A204.1 (cell line): ENCODE data around the gene SSR1.

Source experiments
- FAIRE-seq: peaks from 2 replicates; lab custom pipeline; 2012; peaks lifted over from hg19 to GRCh38; lab: Jason Lieb, UNC

SSR1 gene

DNA sequence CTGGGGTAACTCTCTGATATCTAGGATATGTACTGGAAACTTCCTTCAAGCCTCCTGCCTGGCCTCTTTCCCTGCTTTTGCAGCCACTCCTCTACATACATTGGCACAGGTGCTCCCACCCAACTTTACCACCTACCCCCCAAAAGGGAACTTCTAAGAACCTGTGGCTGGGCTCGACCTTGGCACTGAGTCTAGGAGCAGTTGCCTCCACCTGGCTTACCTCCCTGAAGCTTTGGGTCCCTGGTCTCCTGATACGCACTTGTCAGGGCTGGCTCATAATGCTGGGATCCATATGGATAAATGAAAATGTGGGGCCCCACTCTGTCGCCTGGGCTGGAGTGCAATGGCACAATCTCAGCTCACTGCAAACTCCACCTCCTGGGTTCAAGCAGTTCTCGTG lies 56.2 kb downstream of the SSR1 start:
- FAIRE-seq: no peak

DNA sequence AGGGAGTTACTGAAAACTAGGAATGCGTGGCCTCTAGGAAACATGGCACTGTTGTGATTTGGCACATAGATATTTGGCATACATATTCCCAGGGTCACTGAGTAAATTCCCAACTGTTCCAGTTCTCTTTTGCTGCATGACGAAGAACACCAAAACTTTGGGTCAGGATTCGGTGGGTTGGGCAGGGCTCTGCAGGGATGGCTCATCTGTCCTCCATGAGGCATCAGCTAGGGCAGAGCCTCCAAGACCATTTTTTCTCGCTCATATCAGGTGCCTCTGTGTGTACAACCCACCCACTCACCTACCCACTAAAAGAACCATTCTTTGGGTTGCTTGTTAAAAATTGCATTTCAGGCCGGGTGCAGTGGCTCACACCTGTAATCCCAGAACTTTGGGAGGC lies 57.1 kb downstream of the SSR1 start:
- no peak for FAIRE-seq

DNA sequence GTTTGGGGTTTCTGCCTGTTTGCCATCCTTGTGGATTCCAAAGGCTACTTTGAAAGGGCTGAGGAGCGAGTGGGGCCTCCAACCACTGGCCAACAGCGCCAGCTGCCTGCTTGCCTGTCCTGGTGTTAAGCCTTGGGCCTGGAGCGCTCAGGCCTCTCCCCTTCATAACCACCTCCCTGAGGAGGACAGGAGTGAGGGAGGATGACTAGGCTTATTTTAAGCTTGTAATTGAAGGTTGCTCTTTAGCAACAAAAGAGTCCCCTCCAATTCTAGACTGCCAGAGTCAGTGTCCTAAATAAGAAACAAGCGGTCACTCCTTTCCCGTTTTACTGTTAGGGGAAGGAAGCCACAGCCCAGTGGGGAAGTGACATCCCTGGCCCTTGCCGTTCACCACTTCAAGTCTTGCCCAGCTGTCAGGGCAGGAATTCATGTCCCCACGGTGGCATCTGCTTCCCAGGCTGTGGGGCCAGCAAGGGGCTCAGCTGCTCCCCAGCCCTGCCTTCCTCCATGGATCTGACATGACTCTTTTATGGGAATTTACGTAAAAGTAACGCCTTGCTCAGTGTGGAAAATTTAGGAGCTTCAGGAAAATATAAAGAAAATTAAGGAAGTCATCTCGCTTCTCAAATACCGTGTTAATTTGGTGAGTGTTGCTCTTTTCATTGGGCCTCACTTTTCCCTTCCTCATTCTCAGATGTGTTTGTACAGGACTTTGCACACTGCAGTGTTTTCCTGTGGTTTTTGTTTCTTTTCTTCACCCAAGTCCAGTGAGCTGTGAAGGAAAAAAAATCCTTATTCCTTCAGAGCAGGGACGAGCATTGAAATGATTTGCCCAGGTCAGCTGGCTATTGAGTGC lies 57.8 kb downstream of the SSR1 start:
- FAIRE-seq: no peak

DNA sequence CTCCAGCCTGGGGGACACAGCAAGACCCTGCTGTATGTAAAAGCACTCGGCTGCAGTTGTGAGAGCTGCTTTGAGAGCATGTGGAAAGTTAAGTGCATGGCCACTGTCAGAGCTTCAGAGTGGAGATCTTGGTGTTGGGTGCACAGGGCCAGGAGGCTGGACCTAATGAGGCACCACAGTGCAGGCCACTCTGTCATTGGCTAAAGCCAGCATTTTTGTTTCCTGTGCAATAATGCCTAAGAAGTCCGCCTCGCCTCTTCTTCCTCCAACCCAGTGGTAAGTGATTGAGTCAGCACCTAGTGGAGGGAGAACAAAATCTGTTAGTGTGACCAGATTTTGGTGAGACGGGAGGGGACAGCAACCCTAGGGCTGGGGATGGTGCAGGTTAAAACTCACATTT lies 60.6 kb downstream of the SSR1 start:
- no peak for FAIRE-seq

DNA sequence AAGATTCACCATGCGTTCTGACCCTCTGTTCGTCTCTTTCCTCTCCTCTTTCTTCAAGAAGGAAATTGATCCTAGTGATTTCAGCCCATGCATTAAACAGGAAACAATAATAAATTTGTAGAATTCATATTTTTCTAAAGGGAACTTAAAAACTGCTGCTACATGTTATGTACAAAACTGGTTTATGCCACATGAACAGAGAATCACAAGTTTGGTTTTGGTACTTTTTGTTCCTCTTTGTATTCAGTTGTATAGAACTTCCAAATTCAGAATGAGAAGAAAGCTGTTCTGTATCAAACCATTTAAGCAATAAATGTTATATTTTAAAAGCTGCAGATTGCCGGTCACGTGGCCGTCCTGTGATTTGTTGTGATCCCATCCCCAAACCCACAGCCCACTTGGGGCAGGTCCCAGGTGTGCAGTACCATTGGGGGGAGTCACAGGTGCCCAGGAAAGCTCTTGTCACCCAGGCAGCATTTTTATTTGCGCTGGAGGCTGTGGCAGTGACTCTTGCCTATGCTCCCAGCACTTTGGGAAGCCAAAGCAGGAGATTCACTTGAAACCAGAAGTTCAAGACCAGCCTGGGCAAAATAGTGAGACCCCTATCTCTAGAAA lies 61.2 kb downstream of the SSR1 start:
- FAIRE-seq: no peak

DNA sequence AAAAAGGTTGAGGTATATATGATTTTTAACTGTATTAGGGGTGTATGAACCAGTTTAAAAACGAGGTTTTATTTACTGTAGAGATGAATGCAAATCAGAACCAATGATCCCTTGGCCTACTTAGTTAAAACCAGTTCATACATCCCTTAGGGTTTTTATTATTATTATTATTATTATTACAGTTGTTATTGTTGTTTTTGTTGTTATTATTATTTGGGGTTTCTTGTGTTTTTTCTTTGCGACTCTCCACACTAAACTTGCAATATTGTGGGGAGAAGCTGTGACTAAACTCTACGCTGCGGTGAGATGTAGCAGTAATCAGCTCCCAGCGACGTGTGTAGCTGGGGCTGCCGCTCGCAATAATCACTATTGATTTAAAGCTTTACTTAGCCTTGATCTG lies 62.2 kb downstream of the SSR1 start:
- no peak for FAIRE-seq

DNA sequence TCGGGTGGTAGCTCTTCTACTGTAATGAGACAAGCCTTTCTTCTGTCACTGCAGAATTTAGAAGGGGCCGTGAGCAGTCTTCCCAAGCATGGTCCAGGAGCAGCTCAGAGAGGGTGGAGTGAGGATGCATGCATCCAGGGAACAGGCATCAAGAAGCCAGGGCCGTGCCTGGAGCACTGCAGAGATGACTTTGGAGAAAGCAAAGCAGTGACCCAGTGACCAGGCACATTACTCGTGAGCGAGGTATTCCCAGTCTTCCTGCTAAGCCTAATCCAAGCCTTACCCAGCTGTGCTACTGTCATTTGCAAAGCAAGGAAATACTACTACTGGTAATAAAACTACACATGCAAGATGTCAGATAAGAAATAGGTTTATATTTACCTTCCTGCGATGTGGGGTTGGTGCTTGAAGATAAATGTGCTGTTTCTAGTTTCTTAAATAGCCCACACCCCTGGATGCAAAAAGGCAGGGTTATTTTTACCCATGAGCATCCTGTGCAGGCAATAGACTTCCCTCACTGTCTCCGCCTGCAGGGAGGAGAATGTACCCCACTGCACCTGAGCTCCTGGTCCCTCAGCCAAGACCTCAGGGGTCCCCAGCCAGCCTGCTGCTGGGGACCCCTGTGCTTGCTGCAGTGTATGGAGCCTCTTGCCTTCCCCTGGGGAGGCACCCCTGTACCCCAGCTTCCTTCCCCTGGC lies 62.9 kb downstream of the SSR1 start:
- no peak for FAIRE-seq

DNA sequence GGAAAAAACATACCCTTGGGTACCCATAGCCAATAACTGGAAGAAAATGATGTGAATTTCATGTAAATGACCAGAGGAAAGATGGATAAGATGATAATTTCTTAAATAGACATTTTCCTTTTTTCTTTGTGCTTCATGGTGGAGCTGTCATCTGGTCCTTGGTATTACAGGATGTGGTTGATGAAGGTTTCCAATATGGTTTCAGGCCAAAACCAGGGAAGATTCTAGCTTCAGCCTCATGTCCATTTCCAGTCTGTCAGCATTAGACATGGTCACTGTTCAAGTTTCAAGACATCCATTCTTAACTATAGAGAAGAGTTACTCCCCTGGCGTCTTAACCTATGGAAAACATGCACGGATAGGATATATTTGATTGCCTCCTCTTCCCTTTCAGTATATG lies 63.6 kb downstream of the SSR1 start:
- no peak for FAIRE-seq

DNA sequence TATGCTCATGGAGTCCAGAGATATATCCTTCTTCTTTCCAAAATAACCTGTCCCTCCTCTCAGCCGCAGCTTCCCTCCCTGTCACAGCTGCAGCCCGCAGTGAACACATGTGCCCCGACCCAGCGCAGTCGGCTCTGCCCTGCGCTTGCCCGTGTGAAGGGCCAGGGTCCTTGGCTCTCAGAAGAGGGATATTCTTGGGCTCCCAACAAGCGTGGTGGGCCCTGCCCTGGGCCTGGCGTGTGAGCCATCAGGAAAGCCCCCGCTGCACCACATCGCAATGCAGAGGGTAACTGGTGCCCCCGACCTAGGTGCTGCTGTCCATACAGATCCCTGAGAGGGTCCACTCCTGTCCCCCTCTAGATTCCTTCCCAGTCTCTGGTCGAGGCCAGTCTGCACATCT lies 65.2 kb downstream of the SSR1 start:
- FAIRE-seq: no peak

DNA sequence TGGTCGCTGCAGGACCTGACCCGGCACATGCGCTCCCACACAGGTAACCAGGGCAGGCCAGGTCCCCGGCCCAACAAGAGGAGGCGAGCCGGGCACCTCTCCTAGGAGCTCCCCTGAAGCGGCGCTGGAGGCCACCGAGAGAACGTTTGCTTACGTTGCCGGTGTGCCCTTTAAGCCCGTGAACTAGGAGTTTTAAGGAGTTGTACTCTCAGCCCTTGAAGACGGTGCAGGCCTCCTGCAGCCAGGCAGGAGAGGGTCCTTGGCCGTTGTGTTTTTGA lies 65.9 kb downstream of the SSR1 start:
- FAIRE-seq: no peak

DNA sequence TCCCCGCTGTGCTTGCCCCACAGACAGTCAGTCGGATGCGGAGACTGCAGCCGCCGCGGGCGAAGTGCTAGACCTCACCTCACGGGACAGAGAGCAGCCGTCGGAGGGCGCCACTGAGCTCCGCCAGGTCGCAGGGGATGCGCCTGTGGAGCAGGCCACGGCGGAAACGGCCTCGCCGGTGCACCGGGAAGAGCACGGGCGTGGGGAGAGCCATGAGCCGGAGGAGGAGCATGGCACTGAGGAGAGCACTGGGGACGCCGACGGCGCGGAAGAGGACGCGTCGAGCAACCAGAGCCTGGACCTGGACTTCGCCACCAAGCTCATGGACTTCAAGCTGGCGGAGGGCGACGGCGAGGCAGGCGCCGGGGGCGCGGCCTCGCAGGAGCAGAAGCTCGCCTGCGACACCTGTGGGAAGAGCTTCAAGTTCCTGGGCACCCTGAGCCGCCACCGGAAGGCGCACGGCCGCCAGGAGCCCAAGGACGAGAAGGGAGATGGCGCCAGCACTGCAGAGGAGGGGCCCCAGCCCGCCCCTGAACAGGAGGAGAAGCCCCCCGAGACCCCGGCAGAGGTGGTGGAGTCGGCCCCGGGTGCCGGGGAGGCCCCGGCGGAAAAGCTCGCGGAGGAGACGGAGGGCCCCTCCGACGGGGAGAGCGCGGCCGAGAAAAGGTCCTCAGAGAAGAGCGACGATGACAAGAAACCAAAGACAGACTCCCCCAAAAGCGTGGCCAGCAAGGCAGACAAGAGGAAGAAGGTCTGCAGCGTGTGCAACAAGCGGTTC lies 66.4 kb downstream of the SSR1 start:
- FAIRE-seq: no peak

DNA sequence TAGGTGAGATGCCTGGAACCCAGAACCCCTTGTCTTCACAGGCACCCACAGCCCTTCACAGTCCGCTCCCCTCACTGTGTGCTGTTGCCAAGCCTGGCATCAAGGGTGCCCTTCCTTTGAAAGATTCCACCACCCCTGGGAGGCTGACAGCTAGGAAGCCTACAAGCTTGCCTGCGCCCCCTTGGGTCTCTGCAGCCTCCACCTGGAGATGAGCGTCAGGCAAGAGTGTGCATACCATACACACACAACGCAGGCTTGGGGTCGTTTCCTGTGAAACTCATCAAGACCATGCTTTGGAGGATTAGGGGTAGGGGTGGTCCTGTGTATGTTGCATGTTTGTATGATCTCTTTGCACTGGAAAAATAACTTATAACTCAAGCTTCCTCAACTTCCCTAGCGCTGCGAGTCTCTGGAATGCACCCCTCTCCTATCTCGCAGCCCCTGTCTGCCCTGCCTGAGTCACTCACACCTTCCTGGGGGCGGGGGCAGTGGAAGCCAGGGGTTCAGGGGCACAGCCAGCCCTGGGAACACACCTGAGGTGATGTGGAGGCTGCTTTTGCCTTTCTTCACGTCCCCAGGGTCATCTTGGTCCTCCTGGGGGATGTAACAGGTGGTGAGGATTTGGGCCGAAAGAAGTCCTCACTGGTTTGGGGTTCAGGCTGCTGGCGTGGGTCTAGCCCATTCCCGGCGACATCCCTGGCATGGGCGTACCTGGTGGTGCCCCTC lies 67.2 kb downstream of the SSR1 start:
- no peak for FAIRE-seq

DNA sequence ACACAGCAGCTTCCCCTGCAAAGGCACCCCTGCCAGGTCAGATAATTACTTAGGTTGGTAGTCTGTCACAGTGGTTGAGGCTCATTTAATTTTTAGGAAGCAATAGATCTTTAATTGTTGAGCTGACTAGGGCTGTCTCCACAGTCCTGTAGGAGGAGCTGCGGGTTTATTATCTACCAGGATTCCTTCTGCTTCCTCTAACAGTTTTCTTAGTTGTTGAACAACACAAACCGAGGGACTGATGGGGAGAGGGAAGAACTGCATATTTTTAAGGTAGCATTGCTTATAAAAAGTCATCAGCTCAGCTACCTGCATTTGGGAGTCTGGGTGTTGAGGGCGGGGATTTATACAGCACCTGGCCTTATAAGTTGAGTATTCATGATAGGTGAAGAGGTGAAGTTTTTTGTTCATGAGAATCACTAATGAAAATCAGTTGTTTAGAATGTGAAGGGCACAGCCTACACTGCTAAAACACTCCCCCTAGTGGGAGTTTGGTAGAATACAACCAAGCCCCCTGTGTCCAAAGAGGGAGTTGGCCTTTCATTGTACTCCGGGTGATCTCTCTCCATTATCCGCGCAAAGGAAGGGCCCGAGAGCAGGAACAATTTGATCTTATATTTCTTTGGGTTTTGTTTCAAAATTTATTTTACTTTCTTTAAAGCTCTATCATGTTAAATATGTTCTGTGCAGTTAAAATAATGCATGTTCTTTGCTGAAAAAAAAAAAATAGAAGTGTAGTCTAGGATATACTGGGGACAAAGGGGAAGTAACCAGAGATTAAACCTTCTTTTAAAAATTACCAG lies 69.6 kb downstream of the SSR1 start:
- FAIRE-seq: peak; percentile 9

DNA sequence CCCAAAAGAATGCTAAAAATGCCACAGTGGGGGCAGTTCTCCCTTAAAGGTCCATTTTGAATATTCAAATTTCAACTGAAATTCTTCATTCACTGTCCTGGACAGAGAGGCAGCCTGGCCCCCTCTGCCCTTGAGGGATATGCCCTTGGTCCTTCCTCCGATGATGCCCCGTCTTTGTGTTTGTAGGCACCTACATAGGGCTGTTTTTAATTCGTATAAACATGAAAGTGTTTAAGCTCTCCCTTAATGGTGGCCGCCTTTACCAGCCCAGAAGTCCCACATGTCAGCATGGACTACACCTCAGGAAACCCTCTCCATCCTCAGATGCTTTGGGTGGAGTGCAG lies 70.2 kb downstream of the SSR1 start:
- FAIRE-seq: no peak

DNA sequence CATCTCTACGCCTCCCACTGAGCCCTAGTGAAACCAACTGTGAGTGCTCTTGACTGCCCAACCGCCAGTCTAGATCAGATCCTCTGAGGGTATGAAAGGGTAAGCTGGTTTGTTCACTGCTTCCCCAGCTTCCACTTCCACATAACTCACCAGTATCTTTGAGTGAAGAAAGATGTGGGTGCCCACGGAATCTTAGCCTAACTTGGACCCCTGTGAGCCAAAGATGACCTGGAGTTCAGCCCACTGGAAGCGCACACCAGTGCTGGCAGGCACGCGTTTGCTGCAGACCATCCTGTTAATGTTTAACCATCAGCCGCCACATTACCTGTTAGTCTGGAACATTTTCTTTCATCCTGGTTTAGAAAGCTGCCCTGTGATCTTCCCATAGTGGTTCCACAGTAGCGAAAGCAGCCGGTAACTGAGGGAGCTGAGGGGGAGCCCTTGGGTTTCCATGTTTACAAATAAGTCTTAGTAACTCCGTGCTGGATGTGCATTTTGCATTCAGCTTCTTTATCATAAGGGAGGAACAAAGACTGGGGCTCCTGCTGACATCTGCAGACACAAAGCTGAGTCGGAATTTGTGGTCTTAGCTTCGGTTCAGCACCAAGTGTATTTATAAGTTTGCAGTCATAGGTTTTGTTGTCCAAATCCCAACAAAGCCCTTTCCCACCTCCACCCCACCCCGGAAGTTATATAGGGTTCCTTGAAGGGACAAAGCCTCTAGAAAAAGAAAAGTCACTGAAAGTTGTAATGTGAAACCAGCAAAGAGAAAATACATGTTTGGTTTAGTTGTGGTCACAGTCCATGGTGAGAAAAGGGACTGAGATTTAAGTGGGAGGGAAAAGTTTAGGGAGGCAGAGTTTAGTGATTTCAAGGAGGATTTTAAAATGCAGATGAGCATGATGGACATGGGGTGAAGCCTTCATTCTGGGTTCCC lies 71.0 kb downstream of the SSR1 start:
- FAIRE-seq: no peak

DNA sequence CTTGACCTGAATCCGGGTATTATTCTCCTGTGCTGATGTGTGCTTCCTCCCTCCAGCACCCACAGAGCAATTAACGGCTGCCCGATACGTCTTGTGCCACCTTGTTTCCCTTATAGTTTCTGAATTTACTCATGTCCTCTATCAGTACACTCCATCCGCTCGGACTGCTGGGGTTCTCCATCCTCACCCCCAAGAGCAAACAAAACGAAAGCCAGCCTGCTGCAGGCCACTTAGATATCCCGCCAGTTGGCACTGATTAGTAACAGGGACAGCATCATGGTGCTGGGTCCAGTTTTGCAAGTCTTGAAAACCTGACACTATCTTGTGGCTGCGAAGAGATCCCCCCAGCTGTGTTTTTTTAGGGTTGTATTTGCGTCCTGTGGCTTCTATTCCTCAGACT lies 71.8 kb downstream of the SSR1 start:
- FAIRE-seq: no peak

DNA sequence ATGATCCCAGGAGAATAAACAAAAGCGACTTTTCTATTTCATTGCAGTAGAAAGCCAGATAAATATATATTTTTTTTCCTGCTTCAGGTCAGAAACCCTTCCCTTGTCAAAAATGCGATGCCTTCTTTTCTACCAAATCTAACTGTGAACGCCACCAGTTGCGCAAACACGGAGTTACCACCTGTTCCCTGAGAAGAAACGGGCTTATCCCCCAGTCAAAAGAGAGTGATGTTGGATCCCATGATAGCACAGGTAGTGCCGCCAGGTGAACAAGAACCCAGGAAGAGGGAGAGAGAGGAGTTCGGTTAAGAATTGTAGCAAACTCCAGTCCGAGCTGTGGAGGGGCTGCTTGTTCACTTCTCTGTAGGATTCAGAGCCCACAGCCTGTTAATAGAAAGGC lies 72.6 kb downstream of the SSR1 start:
- FAIRE-seq: no peak

DNA sequence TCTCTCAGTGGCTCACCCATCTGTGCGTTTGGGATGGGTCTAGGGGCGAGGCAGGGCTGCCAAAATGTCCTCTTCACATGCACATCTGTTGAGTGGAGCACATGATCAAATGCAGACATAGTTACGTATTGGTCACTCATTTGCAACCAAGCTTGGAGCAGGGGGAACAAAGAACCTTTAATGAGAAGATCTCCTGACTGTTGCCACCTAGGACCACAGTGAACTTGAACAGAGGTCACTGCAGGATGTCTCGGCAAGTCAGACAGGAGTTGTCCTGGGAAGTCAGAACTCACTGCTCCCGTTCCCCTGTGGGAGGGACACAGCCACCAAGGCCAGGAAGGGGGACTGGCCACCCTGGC lies 73.4 kb downstream of the SSR1 start:
- FAIRE-seq: no peak

DNA sequence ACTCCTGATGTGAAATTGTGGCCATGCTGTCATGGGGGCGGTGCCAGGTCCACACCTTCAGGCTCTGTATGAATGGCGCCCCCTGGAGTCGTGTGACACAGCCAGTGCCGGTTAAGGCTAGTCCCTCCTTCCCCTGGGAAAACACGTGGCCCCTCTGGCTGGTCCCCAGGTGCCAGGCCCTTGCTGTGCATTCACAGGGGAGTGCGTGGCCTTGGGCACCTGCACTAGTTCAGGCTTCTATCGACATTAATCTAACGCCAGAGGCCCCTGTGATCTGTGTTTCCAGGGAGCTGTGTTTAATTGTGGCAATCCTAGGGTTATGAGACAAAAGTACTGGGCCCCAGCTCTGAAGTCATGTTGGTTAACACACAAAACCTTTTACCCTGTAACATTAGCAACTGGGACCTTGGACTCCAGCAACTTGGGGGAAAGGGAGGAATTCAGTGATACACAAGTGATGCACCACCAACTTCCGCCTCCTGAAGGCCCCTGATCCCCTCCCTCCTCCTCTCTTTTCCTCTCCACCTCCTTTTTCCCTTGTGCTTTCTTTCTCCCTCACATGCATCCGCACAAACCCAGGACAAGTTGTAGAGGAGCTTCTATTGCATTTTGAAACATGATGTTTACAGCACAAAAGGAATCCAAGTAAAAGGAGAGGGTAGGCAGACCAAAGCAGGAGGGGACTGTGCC lies 74.0 kb downstream of the SSR1 start:
- FAIRE-seq: no peak

DNA sequence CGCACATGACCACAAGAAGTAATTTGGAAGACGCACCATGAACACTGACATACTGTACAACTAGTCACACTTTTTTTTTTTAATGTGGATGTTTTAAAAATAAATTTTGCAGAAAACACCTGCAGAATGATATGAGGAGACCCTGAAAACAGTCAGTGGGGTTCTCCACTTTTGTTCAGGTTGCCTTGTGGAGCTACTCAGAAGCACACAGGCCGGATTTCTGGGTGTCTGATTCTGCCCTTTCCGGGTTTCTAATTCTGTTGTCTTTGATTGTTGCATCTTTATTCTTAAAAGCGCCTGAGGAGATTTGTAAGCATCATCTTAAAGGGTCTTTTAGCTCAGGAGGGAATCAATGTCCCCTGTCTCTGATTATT lies 74.5 kb downstream of the SSR1 start:
- FAIRE-seq: no peak
